ENCODE results near the gene SLC44A5. TPM values are rescaled to one million over a fixed set of nuclear protein-coding genes. Genes with fewer than 3 reads are reported as not detected.

Gene SLC44A5
- total RNA-seq, 4 donors from 2014 or later, result 0.11 to 2.0 (median 0.87) TPM

GRCh38 chr1:75316230-75316629 is 294.7 kb downstream of the SLC44A5 start:
- TF ChIP-seq POLR2A (IDR thresholded peaks at IDR 0.05) (no peak), CTCF (IDR thresholded peaks at IDR 0.05) (no peak)
- H3K36me3 ChIP-seq, result no peaks in the 10 kb centered on the region
- H3K4me3 ChIP-seq (replicated peaks in 1 of 3), result no peak overlapping the region
- no peaks in the 10 kb centered on the region for H3K4me1 ChIP-seq
- DNase-seq, result no peak
- no peak overlapping the region for H3K27ac ChIP-seq
- 66 to 81% methylated on average over 1 of the region's 1 CpG for WGBS, 2 donors
- no peaks in the 10 kb centered on the region for H3K27me3 ChIP-seq
- no peaks in the 10 kb centered on the region for H3K9me3 ChIP-seq
- intact Hi-C loops (cut with DNase I), result no loop called here

GRCh38 chr1:75312620-75313019 is 298.3 kb downstream of the SLC44A5 start:
- no peaks in the 10 kb centered on the region for H3K36me3 ChIP-seq
- no peak overlapping the region for H3K4me3 ChIP-seq (replicated peaks in 1 of 3)
- no peak overlapping the region for H3K27ac ChIP-seq
- H3K4me1 ChIP-seq, result no peaks in the 10 kb centered on the region
- DNase-seq, result no peak
- intact Hi-C loops (cut with DNase I), result no loop called here
- no peaks in the 10 kb centered on the region for H3K9me3 ChIP-seq
- H3K27me3 ChIP-seq, result no peaks in the 10 kb centered on the region
- TF ChIP-seq CTCF (IDR thresholded peaks at IDR 0.05), result no peak
- TF ChIP-seq POLR2A (IDR thresholded peaks at IDR 0.05), result no peak
- WGBS, 2 donors, result 93 to 99% methylated on average over 2 of the region's 2 CpGs

- no peak overlapping the region for H3K4me3 ChIP-seq (replicated peaks in 1 of 3)
- no peaks in the 10 kb centered on the region for H3K4me1 ChIP-seq
- no peaks in the 10 kb centered on the region for H3K36me3 ChIP-seq
- no peak for DNase-seq
- TF ChIP-seq POLR2A (IDR thresholded peaks at IDR 0.05) (no peak), CTCF (IDR thresholded peaks at IDR 0.05) (no peak)
- intact Hi-C loops (cut with DNase I), result no loop called here
- no peaks in the 10 kb centered on the region for H3K9me3 ChIP-seq
- H3K27me3 ChIP-seq, result no peaks in the 10 kb centered on the region
- H3K27ac ChIP-seq, result no peak overlapping the region
Observed at GRCh38 chr1:75310067-75310466, 300.8 kb downstream of the SLC44A5 start.

DNA sequence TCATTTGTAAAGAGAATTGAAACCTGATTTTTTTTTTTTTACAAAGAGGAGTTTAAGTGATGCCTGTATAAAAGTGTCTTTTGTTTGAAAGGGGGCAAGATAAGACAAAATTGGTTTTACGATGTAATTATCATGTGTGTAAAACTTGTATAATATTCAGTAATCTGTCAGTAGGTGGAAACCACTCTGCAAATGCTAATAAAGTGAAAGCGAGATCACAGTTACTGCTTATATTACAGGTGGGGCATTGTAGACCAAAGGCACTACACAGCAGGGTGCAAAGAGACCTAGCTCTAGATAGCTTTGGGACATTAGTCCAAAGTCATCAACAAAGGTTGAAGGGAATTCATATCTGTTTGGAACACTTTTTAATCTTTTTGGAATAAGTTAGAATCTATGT is 302.5 kb downstream of the SLC44A5 start:
- 87 to 91% methylated on average over 2 of the region's 2 CpGs for WGBS, 2 donors
- Histone ChIP-seq H3K4me1 (no peaks in the 10 kb centered on the region), H3K36me3 (no peaks in the 10 kb centered on the region), H3K9me3 (no peaks in the 10 kb centered on the region), H3K4me3 (replicated peaks in 1 of 3) (no peak overlapping the region), H3K27me3 (no peaks in the 10 kb centered on the region), H3K27ac (no peak overlapping the region)
- TF ChIP-seq CTCF (IDR thresholded peaks at IDR 0.05) (no peak), POLR2A (IDR thresholded peaks at IDR 0.05) (no peak)
- intact Hi-C loops (cut with DNase I), result no loop called here
- DNase-seq, result no peak

DNA sequence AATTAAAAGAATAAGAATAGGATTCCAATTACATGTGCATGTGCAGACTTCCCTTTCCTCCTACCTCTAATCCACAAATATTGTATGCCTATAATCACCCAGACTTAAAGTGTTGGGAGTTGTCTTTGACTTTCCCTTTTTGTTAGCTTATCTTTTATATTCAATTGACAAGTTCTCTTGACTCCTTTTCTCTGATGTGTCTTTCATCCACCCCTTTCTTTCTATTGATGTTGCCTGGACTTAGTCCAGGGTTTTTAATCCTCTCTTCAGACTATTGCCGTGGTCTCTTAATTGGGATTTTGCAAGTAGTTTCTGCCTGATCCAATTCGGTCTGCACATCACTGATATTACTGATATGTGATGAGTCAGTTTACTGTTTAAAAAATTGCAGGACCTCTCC is 305.9 kb downstream of the SLC44A5 start:
- whole genome bisulfite sequencing, 2 donors, result 85 to 87% methylated on average over 2 of the region's 2 CpGs
- Histone ChIP-seq H3K4me3 (replicated peaks in 1 of 3) (no peak overlapping the region), H3K36me3 (no peaks in the 10 kb centered on the region), H3K27ac (no peak overlapping the region), H3K4me1 (no peaks in the 10 kb centered on the region), H3K27me3 (no peaks in the 10 kb centered on the region), H3K9me3 (no peaks in the 10 kb centered on the region)
- no peak for TF ChIP-seq CTCF (IDR thresholded peaks at IDR 0.05)
- TF ChIP-seq POLR2A (IDR thresholded peaks at IDR 0.05), result no peak
- DNase-seq, result no peak
- intact Hi-C loops (cut with DNase I), result no loop called here

All from thyroid gland (tissue), 4 donors.